Measurements from ENCODE around the gene SMAP1. TPM values are rescaled to one million over a fixed set of nuclear protein-coding genes. Genes with fewer than 3 reads are reported as not detected.
"Not testable (repeated sequence)": the region's sequence is repeated elsewhere in the genome, so short reads cannot be mapped to it uniquely, and the experiment has no call there.

SMAP1 gene
- total RNA-seq, 6 experiments from 2014 or later = 9.1 to 16.1 (median 12.2) TPM

DNA sequence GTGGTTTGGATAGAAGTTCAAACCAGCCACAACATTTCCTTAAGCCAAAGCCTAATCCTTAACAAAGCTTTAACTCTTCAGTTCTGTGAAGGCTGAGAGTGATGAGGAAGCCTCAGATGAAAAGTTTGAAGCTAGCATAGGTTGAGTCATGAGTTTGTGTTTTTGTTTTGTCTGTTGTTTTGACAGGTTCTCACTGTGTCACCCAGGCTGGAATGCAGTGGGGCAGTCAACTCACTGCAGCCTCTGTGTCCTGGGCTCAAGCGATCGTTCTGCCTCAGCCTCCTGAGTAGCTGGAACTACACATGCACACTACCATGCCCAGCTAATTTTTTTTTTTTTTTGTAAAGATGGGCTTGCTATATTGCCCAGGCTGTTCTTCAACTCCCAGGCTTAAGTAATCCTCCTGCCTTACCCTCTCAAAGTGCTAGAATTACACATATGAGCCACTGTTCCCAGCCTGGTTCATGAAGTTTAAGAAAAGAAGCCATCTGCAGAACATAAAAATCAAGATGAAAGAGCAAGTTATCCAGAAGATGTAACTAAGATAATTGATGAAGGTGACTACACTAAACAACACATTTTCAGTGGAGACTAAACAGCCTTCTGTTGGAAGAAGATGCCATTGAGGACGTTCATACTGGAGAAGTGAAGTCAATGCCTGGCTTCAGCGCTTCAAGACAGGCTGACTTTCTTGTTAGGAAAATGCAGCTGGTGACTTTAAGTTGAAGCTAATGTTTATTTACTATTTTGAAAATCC, 96.2 kb downstream of the SMAP1 start:
- WGBS (ENCODE audit: insufficient coverage, low coverage, low lambda C conversion rate, missing lambda C conversion rate) = 93% methylated on average over 3 of the region's 4 CpGs
- ATAC-seq = no peak

DNA sequence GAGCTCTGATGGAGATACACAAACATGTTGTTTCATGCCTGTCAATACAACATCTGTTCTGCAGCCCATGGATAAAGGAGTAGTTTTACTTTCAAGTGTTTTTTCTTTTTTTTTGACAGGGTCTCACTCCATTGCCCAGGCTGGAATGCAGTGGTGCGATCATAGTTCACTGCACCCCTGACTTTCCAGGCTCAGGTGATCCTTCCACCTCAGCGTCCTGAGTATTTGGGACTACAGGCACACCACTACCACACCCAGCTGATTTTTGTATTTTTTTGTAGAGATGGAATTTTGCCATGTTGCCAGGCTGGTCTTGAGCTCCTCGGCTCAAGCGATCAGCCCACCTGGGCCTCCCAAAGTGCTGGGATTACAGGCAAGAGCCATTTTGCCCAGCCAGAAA, 97.0 kb downstream of the SMAP1 start:
- 100% methylated on average over 2 of the region's 4 CpGs for WGBS (ENCODE audit: insufficient coverage, low coverage, low lambda C conversion rate, missing lambda C conversion rate)
- DNase-seq (no peak), ATAC-seq (no peak)
- Histone ChIP-seq H3K27ac (no peak overlapping the region), H3K4me1 (no peaks in the 10 kb centered on the region), H3K4me3 (no peak overlapping the region), H3K36me3 (no peaks in the 10 kb centered on the region), H3K9me3 (no peaks in the 10 kb centered on the region), H3K27me3 (no peaks in the 10 kb centered on the region)
- TF ChIP-seq, protein P1, sequence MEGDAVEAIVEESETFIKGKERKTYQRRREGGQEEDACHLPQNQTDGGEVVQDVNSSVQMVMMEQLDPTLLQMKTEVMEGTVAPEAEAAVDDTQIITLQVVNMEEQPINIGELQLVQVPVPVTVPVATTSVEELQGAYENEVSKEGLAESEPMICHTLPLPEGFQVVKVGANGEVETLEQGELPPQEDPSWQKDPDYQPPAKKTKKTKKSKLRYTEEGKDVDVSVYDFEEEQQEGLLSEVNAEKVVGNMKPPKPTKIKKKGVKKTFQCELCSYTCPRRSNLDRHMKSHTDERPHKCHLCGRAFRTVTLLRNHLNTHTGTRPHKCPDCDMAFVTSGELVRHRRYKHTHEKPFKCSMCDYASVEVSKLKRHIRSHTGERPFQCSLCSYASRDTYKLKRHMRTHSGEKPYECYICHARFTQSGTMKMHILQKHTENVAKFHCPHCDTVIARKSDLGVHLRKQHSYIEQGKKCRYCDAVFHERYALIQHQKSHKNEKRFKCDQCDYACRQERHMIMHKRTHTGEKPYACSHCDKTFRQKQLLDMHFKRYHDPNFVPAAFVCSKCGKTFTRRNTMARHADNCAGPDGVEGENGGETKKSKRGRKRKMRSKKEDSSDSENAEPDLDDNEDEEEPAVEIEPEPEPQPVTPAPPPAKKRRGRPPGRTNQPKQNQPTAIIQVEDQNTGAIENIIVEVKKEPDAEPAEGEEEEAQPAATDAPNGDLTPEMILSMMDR (IDR thresholded peaks at IDR 0.05) = no peak
- TF ChIP-seq POLR2A (IDR thresholded peaks at IDR 0.05) = no peak
- intact Hi-C loops (cut with DNase I) = no loop called here

More for the DNA sequence above, 96.2 kb downstream of the SMAP1 start:
- no peak for DNase-seq
- intact Hi-C loops (cut with DNase I) = no loop called here
- H3K9me3 ChIP-seq = no peaks in the 10 kb centered on the region
- H3K4me3 ChIP-seq = no peak overlapping the region
- H3K27me3 ChIP-seq = no peaks in the 10 kb centered on the region
- H3K36me3 ChIP-seq = no peaks in the 10 kb centered on the region
- TF ChIP-seq, protein P1 (IDR thresholded peaks at IDR 0.05) = no peak
- no peak for TF ChIP-seq POLR2A (IDR thresholded peaks at IDR 0.05)
- no peaks in the 10 kb centered on the region for H3K4me1 ChIP-seq
- no peak overlapping the region for H3K27ac ChIP-seq

DNA sequence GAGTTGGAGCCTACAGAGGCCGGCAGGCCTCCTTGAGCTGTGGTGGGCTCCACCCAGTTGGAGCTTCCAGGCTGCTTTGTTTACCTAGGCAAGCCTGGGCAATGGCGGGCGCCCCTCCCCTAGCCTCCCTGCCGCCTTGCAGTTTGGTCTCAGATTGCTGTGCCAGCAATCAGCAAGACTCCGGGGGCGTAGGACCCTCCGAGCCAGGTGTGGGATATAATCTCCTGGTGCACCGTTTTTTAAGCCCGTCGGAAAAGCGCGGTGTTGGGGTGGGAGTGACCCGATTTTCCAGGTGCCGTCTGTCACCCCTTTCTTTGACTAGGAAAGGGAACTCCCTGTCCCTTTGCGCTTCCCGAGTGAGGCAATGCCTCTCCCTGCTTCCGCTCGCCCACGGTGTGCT, 103.7 kb downstream of the SMAP1 start:
- H3K27ac ChIP-seq; H3K4me1 ChIP-seq; intact Hi-C loops (cut with DNase I); H3K9me3 ChIP-seq; H3K36me3 ChIP-seq; ATAC-seq; H3K4me3 ChIP-seq; H3K27me3 ChIP-seq; DNase-seq: not testable (repeated sequence)
- 100% methylated on average over 1 of the region's 19 CpGs for WGBS (ENCODE audit: insufficient coverage, low coverage, low lambda C conversion rate, missing lambda C conversion rate)

DNA sequence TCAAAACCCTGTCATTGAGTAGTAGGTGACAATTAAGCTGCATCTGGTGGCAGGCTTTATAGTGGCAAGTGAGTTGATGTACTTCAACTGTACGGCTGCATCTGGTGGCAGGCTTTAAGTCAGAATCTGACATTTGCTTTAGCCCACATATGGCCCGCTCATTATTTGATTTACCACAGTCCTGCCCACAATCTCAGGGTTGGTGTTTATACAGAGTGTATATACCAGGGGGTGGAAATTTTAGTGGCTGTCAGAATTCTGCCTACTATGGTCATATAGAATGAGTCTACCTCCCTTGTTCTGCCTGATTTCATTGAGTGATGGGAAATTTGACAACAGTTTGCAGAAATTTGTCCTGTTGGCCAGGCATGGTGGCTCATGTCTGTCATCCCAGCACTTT, 112.3 kb downstream of the SMAP1 start:
- Histone ChIP-seq H3K27ac (no peak overlapping the region), H3K27me3 (no peaks in the 10 kb centered on the region), H3K36me3 (peaks cover 0 to 5% (median 0%) of the 10 kb centered on the region in 4 donors), H3K4me1 (no peaks in the 10 kb centered on the region), H3K9me3 (no peaks in the 10 kb centered on the region), H3K4me3 (no peak overlapping the region)
- intact Hi-C loops (cut with DNase I) = no loop called here
- WGBS (ENCODE audit: insufficient coverage, low coverage, low lambda C conversion rate, missing lambda C conversion rate) = no CpG with 5 or more reads among the region's 2 CpGs
- no peak for TF ChIP-seq POLR2A (IDR thresholded peaks at IDR 0.05)
- TF ChIP-seq, protein P1 (IDR thresholded peaks at IDR 0.05) = no peak
- DNase-seq (no peak), ATAC-seq (no peak)

DNA sequence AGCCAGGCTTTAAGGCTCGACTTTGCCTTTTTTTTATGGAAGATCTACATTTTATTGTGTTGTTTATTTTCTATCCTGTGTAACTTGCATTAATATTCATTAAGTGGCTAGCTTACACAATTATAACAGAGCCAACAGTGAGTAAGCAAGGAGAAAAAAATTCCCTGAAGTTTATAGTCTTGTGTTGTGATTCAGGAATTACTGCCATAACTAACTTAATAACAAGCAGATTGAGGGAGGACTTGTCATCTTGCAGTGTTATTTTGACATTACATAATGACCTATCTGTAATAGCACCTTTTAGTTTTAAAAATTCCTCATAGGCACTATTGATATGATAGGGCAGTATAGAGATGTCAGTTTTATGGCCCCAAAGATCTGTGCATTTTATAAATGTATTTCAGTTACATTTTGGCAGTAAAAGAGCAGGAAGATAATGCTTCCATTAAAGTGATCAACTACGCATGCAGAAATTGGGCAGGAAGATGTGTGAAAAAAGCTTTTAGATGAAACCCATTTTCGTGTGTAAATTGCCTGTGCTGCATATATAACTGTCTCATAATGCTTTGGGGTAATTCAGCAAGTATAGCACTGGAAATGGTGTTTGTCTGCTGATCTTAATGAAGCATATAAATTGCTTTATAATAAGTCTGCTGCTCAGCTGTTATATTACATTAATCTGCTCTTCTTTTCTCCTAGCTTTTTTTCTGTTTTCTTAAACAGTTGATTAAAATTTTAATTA, 123.0 kb downstream of the SMAP1 start:
- WGBS (ENCODE audit: insufficient coverage, low coverage, low lambda C conversion rate, missing lambda C conversion rate) = 91% methylated on average over 3 of the region's 3 CpGs
- H3K27me3 ChIP-seq = no peaks in the 10 kb centered on the region
- H3K36me3 ChIP-seq = no peaks in the 10 kb centered on the region
- no peak overlapping the region for H3K4me3 ChIP-seq
- no peak for ATAC-seq
- no peak overlapping the region for H3K27ac ChIP-seq
- H3K9me3 ChIP-seq = no peaks in the 10 kb centered on the region
- no peak for TF ChIP-seq POLR2A (IDR thresholded peaks at IDR 0.05)
- TF ChIP-seq, protein P1 (IDR thresholded peaks at IDR 0.05) = no peak
- intact Hi-C loops (cut with DNase I) = no loop called here
- no peak for DNase-seq
- H3K4me1 ChIP-seq = no peaks in the 10 kb centered on the region

Data from right lobe of liver (tissue), 6 donors.